Right lobe of liver (tissue), 6 donors: ENCODE data around the gene IQCH. TPM values are rescaled to one million over a fixed set of nuclear protein-coding genes. Genes with fewer than 3 reads are reported as not detected.
A peak's percentile ranks its signal among the peaks of the same experiment; 100 is the strongest.

Source experiments
- ATAC-seq, 4 donors: fragments of 200-7000 bp; cut with Tn5 transposase; one replicate each; pipeline ENCODE4 v1.9.1; 2020; ENCODE audit warnings: mild to moderate bottlenecking in 4 of 4, moderate library complexity in 4 of 4
- DNase-seq, 3 donors: peaks; one replicate each; pipeline ENCODE4 v3.0.0-alpha.2; 2020
- H3K27ac ChIP-seq, 3 donors: fragments of 200-600 bp; one replicate each; pipeline ENCODE4 v1.8.0; 2022
- H3K27me3 ChIP-seq, 2 donors: fragments of 200-600 bp; one replicate each; pipeline ENCODE4 v1.8.0; 2022
- H3K36me3 ChIP-seq, 4 donors: fragments of 200-600 bp; sonication (generic) in 1 of 4; one replicate each; pipeline versions ENCODE4 v1.5.1 to v1.8.0; 2017 to 2022; ENCODE audit warnings: control low read depth in 1 of 4
- H3K4me1 ChIP-seq, 4 donors: fragments of 200-600 bp; sonication (generic) in 1 of 4; one replicate each; pipeline versions ENCODE4 v1.5.1 to v1.8.0; 2017 to 2022; ENCODE audit warnings: control low read depth in 1 of 4
- H3K4me3 ChIP-seq, 3 donors: fragments of 200-600 bp; one replicate each; pipeline ENCODE4 v1.8.0; 2022
- H3K9me3 ChIP-seq, 4 donors: fragments of 200-600 bp; sonication (generic) in 1 of 4; one replicate each; pipeline versions ENCODE4 v1.5.1 to v1.8.0; 2017 to 2022; ENCODE audit warnings: control low read depth in 1 of 4
- CTCF ChIP-seq, 4 donors: fragments of 200-600 bp in 3 of 4; fragments of 450-650 bp in 1 of 4; IDR thresholded peaks; one replicate each; pipeline versions ENCODE4 v1.5.1 to v1.8.0; 2016 to 2022; ENCODE audit warnings: antibody characterized with exemption in 4 of 4, mild to moderate bottlenecking in 2 of 4
- POLR2A ChIP-seq: fragments of 450-650 bp; IDR thresholded peaks from one replicate; pipeline ENCODE4 v1.6.1; 2017; ENCODE audit warnings: antibody characterized with exemption, mild to moderate bottlenecking
- WGBS: methylation state at CpG from one replicate; pipeline ENCODE4 v1.1.6; 2018; ENCODE audit warnings: low coverage, low lambda C conversion rate; ENCODE audit not compliant: insufficient coverage; ENCODE audit errors: missing lambda C conversion rate; 5-methylcytosine and 5-hydroxymethylcytosine counted together
- intact Hi-C, 2 donors: fragments of 100-400 bp; cut with DNase I; formaldehyde crosslinking; loops; one replicate each; pipeline versions ENCODE4 v1.11.2 to v1.14.1; 2022
- total RNA-seq, 6 experiments: library from RNA; depleted of rRNA in 2 of 6; stranded (reverse); fragments of >200 nt in 2 of 6; fragmentation: NEBNext Ultra II Directional in 3 of 6; extraction: Animal tissue kit (Norgen Biotek cat#: 25700) in 3 of 6; gene quantifications; one replicate each; pipeline versions ENCODE4 v1.1.0 to v1.2.4, GENCODE V29; 2016 to 2023
- donor health status: DM: no; HTN: yes; CAD: no.
- donor health status: DM: no; HTN: no; CAD: no.
- donor health status: DM: no; HTN: no; CAD: no.
- donor health status: DM: no; HTN: yes; CAD: no.
- donor health status: DM: no; HTN: yes; CAD: no.

Gene IQCH
- total RNA-seq, 6 experiments from 2014 or later = 0.91 to 2.3 (median 1.4) TPM

- Histone ChIP-seq H3K36me3 (no peaks in the 10 kb centered on the region), H3K4me3 (no peak overlapping the region), H3K4me1 (peaks cover 0 to 15% (median 4%) of the 10 kb centered on the region in 4 donors), H3K9me3 (no peaks in the 10 kb centered on the region), H3K27ac (no peak overlapping the region), H3K27me3 (no peaks in the 10 kb centered on the region)
- DNase-seq (no peak), ATAC-seq (peak in 3 of 4 donors; percentile 20 to 46 (median 30))
- intact Hi-C loops = no loop called here
- 100% methylated on average over 1 of the region's 2 CpGs for WGBS
- TF ChIP-seq CTCF (IDR thresholded peaks at IDR 0.05) (no peak), POLR2A (no peak)
Observed at GRCh38 chr15:67369359-67369998, 114.9 kb downstream of the IQCH start.

GRCh38 chr15:67370206-67370954, 115.8 kb downstream of the IQCH start:
- H3K4me3 ChIP-seq = peak overlapping the region in 1 of 3 donors; percentile 30
- ATAC-seq (peak; percentile 74 to 79 (median 76)), DNase-seq (peak in 1 of 3 donors; percentile 20)
- no peaks in the 10 kb centered on the region for H3K36me3 ChIP-seq
- no peaks in the 10 kb centered on the region for H3K27me3 ChIP-seq
- no peaks in the 10 kb centered on the region for H3K9me3 ChIP-seq
- intact Hi-C loops = no loop called here
- WGBS = 52% methylated on average over 9 of the region's 9 CpGs
- no peak for TF ChIP-seq POLR2A
- no peak for TF ChIP-seq CTCF (IDR thresholded peaks at IDR 0.05)
- H3K4me1 ChIP-seq = peaks cover 0 to 15% (median 4%) of the 10 kb centered on the region in 4 donors
- peak overlapping the region in 2 of 3 donors; percentile 36 to 60 for H3K27ac ChIP-seq

- no peak for DNase-seq
- TF ChIP-seq POLR2A (no peak), CTCF (IDR thresholded peaks at IDR 0.05) (no peak)
- 93% methylated on average over 8 of the region's 8 CpGs for WGBS
- H3K27me3 ChIP-seq = no peaks in the 10 kb centered on the region
- H3K9me3 ChIP-seq = no peaks in the 10 kb centered on the region
- no peak overlapping the region for H3K27ac ChIP-seq
- H3K4me1 ChIP-seq = peaks cover 0 to 15% (median 4%) of the 10 kb centered on the region in 4 donors
- H3K4me3 ChIP-seq = no peak overlapping the region
- intact Hi-C loops = no loop called here
- no peaks in the 10 kb centered on the region for H3K36me3 ChIP-seq
- no peak for ATAC-seq
Observed at GRCh38 chr15:67372543-67372942, 118.0 kb downstream of the IQCH start.

GRCh38 chr15:67372986-67373675, 118.5 kb downstream of the IQCH start:
- 84% methylated on average over 6 of the region's 6 CpGs for WGBS
- H3K36me3 ChIP-seq = no peaks in the 10 kb centered on the region
- TF ChIP-seq CTCF (IDR thresholded peaks at IDR 0.05) = no peak
- TF ChIP-seq POLR2A = no peak

More at GRCh38 chr15:67372986-67373675, 118.5 kb downstream of the IQCH start:
- Histone ChIP-seq H3K4me1 (peaks cover 0 to 15% (median 4%) of the 10 kb centered on the region in 4 donors), H3K27ac (no peak overlapping the region), H3K27me3 (no peaks in the 10 kb centered on the region), H3K9me3 (no peaks in the 10 kb centered on the region), H3K4me3 (no peak overlapping the region)
- DNase-seq = no peak
- intact Hi-C loops = no loop called here
- no peak for ATAC-seq
